Ishikawa (cell line): Measurements from ENCODE around the gene TRABD.

ENCODE experiments used
- CEBPB ChIP-seq: IDR thresholded peaks from 2 replicates; pipeline ENCODE4 v1.6.1; 2012
- CREB1 ChIP-seq: IDR thresholded peaks from 2 replicates; pipeline ENCODE4 v1.6.1; 2012; ENCODE audit warnings: low read depth
- EGR1 ChIP-seq: IDR thresholded peaks from 2 replicates; pipeline ENCODE4 v1.6.1; 2012
- EP300 ChIP-seq: IDR thresholded peaks from 2 replicates; pipeline ENCODE4 v1.6.1; 2012; ENCODE audit warnings: borderline replicate concordance
- FOXM1 ChIP-seq: IDR thresholded peaks from 2 replicates; pipeline ENCODE4 v1.6.1; 2012; ENCODE audit warnings: low read depth, borderline replicate concordance
- NFIC ChIP-seq: IDR thresholded peaks from 2 replicates; pipeline ENCODE4 v1.6.1; 2012
- RAD21 ChIP-seq: IDR thresholded peaks from 2 replicates; pipeline ENCODE4 v1.6.1; 2012; ENCODE audit warnings: low read depth
- TAF1 ChIP-seq: IDR thresholded peaks from 2 replicates; pipeline ENCODE4 v1.6.1; 2012; ENCODE audit warnings: low read depth, mild to moderate bottlenecking
- TCF12 ChIP-seq: IDR thresholded peaks from 2 replicates; pipeline ENCODE4 v1.6.1; 2012; ENCODE audit warnings: low read depth
- TEAD4 ChIP-seq: IDR thresholded peaks from 2 replicates; pipeline ENCODE4 v1.6.1; 2012
- YY1 ChIP-seq: IDR thresholded peaks from 2 replicates; pipeline ENCODE4 v1.6.1; 2012; ENCODE audit warnings: low read depth
- ZBTB7A ChIP-seq: IDR thresholded peaks from 2 replicates; pipeline ENCODE4 v1.6.1; 2012; ENCODE audit warnings: low read depth
- TF ChIP-seq, protein P1 (sequence below): IDR thresholded peaks from 2 replicates; pipeline ENCODE4 v1.6.1; 2012; ENCODE audit warnings: low read depth, mild to moderate bottlenecking
- TF ChIP-seq, protein P2 (sequence below): IDR thresholded peaks from 2 replicates; pipeline ENCODE4 v1.6.1; 2012
- TF ChIP-seq, protein P3 (sequence below): IDR thresholded peaks from 2 replicates; pipeline ENCODE4 v1.6.1; 2012

The TRABD gene

DNA sequence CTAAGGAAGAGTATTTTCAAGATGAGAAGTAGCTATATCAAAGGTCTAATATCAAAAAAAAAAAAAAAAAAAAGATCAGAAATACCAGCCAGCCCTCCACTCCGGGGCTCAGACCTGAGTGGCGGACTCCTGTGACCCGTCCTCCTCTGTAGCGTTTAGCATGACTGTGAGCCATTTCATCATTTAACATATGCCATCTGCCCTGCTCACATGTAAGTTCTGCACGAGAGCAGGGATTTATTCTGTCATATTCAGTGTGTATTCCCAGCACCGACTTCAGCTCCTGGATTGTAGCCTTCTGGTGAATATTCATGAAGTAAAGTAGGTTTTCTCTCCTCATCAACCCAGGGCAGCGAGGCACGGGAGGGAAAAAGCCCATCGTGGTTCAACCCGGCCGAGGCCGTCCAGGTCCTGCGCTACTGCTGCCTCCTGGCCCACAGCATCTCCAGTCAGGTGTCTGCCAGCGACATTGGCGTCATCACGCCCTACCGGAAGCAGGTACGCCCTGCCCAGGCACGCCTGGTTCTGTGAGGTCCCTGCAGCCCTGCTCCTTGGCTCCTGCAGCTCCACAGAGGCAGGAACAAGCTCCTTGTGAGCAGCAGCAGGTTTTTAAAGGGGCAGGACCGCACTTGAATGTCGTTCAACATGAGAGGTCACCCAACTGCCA, 27.9 kb upstream of the TRABD start:
- TF ChIP-seq ZBTB7A (no peak), YY1 (no peak), FOXM1 (no peak), CREB1 (no peak), TAF1 (no peak), EGR1 (no peak), RAD21 (no peak), EP300 (no peak), TEAD4 (no peak), TCF12 (no peak)
- TF ChIP-seq, protein P1, sequence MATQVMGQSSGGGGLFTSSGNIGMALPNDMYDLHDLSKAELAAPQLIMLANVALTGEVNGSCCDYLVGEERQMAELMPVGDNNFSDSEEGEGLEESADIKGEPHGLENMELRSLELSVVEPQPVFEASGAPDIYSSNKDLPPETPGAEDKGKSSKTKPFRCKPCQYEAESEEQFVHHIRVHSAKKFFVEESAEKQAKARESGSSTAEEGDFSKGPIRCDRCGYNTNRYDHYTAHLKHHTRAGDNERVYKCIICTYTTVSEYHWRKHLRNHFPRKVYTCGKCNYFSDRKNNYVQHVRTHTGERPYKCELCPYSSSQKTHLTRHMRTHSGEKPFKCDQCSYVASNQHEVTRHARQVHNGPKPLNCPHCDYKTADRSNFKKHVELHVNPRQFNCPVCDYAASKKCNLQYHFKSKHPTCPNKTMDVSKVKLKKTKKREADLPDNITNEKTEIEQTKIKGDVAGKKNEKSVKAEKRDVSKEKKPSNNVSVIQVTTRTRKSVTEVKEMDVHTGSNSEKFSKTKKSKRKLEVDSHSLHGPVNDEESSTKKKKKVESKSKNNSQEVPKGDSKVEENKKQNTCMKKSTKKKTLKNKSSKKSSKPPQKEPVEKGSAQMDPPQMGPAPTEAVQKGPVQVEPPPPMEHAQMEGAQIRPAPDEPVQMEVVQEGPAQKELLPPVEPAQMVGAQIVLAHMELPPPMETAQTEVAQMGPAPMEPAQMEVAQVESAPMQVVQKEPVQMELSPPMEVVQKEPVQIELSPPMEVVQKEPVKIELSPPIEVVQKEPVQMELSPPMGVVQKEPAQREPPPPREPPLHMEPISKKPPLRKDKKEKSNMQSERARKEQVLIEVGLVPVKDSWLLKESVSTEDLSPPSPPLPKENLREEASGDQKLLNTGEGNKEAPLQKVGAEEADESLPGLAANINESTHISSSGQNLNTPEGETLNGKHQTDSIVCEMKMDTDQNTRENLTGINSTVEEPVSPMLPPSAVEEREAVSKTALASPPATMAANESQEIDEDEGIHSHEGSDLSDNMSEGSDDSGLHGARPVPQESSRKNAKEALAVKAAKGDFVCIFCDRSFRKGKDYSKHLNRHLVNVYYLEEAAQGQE: no peak
- TF ChIP-seq, protein P2, sequence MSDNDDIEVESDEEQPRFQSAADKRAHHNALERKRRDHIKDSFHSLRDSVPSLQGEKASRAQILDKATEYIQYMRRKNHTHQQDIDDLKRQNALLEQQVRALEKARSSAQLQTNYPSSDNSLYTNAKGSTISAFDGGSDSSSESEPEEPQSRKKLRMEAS: no peak

DNA sequence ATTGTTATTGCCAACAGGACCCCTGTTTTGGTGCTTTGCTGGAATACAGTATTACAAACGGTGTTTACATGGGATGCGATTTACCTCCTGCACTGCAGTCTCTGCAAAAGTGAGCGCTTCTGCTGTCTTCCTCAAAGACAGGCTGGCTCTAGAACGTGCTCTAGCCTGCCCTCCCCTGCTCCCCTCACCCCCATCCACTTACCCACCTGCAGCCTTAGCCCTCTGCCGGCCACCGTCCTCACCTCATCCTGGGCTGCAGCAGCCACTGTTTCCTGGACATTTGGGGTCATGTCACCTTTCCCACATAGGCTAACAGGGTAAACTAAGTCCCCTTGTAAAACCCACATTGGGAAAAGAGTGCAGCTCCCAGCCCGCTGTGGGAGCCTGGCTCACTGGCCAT, 24.8 kb upstream of the TRABD start:
- no peak for TF ChIP-seq CEBPB
- TF ChIP-seq RAD21: no peak
- no peak for TF ChIP-seq TEAD4
- TF ChIP-seq FOXM1: no peak
- no peak for TF ChIP-seq EGR1
- TF ChIP-seq NFIC: no peak
- no peak for TF ChIP-seq TCF12
- TF ChIP-seq, protein P1: no peak
- no peak for TF ChIP-seq TAF1
- no peak for TF ChIP-seq YY1
- TF ChIP-seq EP300: no peak

DNA sequence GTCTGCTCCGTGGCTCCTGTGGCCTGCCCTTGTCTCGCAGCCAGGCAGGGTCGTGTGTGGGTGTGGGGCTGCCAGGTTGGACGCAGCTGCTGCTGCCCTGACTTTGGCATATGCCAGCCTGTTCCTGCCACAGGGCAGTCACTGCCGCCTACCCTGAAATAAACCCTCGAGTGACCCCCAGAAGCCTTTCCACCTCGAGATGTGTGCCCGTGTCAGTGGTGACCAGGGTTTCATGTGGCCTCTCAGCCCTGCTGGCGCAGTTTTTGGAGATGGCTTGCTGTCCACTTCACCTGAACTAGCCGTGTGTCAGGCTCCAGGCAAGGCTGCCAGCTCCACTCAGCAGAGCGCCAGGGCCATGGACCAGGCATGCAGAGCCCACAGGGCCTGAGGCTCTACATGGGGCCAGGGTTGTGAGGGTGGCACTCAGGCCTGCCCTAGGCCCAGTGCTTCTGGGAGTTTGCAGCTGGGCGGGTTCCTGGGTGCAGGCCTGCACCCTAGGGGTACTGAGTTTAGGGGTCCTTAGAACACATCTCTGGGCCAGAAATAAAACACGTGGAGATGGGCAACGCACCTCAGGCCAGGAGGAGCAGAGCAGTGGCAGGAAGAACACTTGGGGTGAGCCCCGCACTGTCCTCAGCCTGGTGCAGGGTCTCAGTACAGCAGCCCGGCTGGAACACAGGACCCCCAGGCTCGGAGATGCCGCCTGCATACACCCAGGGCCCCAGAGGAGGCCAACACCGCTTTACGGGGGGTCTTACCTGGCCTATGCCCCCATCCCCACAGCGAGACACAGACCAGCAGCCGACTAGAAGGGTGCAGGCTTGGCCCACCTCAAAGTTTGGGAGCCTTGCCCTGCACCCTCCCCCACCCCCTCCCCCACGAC, 24.0 kb upstream of the TRABD start:
- TF ChIP-seq TAF1 (no peak), EP300 (no peak), ZBTB7A (no peak), TCF12 (no peak), TEAD4 (no peak), CEBPB (no peak), EGR1 (no peak), FOXM1 (no peak), YY1 (no peak), NFIC (no peak), RAD21 (no peak)
- TF ChIP-seq, protein P2: no peak
- TF ChIP-seq, protein P3, sequence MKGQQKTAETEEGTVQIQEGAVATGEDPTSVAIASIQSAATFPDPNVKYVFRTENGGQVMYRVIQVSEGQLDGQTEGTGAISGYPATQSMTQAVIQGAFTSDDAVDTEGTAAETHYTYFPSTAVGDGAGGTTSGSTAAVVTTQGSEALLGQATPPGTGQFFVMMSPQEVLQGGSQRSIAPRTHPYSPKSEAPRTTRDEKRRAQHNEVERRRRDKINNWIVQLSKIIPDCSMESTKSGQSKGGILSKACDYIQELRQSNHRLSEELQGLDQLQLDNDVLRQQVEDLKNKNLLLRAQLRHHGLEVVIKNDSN: no peak
- TF ChIP-seq, protein P1: no peak

DNA sequence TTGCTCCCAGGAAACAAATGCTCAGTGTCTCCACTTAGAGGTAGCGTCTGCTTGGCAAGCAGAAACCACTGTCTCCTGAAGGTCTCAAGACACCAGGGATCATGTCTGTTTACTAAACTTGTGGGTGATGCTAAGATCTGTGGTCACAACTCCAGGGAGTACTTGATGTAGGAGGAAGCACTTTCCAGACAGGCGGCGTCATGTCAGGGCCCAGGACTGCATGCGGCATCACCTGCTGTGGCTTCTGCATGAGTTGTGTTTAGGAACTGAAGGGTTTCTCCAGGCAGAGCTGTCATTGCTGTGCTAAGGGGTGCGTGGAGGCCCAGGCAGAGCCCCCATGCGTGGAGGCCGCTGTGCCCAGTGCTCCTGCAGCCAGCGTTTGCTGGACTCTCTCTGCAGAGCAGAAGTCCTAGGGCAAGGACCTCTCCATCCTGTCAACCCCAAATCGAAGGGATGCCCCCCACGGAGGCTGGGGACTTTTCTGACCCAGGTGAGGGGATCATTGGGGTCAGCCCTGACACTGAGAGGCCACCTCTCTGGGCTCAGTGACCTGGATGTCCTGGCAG, 23.2 kb upstream of the TRABD start:
- no peak for TF ChIP-seq FOXM1
- TF ChIP-seq CREB1: no peak
- no peak for TF ChIP-seq NFIC
- no peak for TF ChIP-seq RAD21
- no peak for TF ChIP-seq CEBPB
- no peak for TF ChIP-seq TAF1
- TF ChIP-seq, protein P2: no peak
- TF ChIP-seq TCF12: no peak
- TF ChIP-seq EP300: no peak
- TF ChIP-seq YY1: no peak
- TF ChIP-seq TEAD4: no peak
- TF ChIP-seq, protein P1: no peak
- TF ChIP-seq, protein P3: no peak
- TF ChIP-seq EGR1: no peak
- TF ChIP-seq ZBTB7A: no peak
